Mucosa of descending colon (tissue), 3 donors: ENCODE results near the gene MKNK2. TPM values are rescaled to one million over a fixed set of nuclear protein-coding genes. Genes with fewer than 3 reads are reported as not detected.

ENCODE experiments used
- ATAC-seq: fragments of 200-7000 bp; cut with Tn5 transposase; one replicate; pipeline ENCODE4 v1.9.1; 2020; ENCODE audit warnings: mild to moderate bottlenecking, moderate library complexity
- DNase-seq, 3 donors: peaks; one replicate each; pipeline ENCODE4 v3.0.0-alpha.2; 2020
- H3K36me3 ChIP-seq: fragments of 200-600 bp; one replicate; pipeline ENCODE4 v1.8.0; 2021; ENCODE audit warnings: low read depth, mild to moderate bottlenecking
- H3K4me1 ChIP-seq: fragments of 200-600 bp; one replicate; pipeline ENCODE4 v1.8.0; 2021; ENCODE audit warnings: low read depth, mild to moderate bottlenecking
- H3K4me3 ChIP-seq: fragments of 200-600 bp; one replicate; pipeline ENCODE4 v1.8.0; 2021; ENCODE audit warnings: mild to moderate bottlenecking
- H3K9me3 ChIP-seq: fragments of 200-600 bp; one replicate; pipeline ENCODE4 v1.8.0; 2021; ENCODE audit warnings: mild to moderate bottlenecking
- CTCF ChIP-seq: fragments of 200-600 bp; IDR thresholded peaks from one replicate; pipeline ENCODE4 v1.8.0; 2022; ENCODE audit warnings: antibody characterized with exemption, mild to moderate bottlenecking
- intact Hi-C, 2 donors: fragments of 100-400 bp; cut with DNase I in 1 of 2; cut with micrococcal nuclease in 1 of 2; formaldehyde crosslinking; loops; one replicate each; pipeline versions ENCODE4 v1.11.0 to v1.11.1; 2022; cut with DNase I, micrococcal nuclease
- total RNA-seq, 3 donors: library from RNA; stranded (reverse); fragmentation: NEBNext Ultra II Directional in 2 of 3; extraction: Animal tissue kit (Norgen Biotek cat#: 25700) in 2 of 3; gene quantifications; one replicate each; pipeline versions ENCODE4 v1.2.1 to v1.2.4, GENCODE V29; 2021 to 2023
- donor health status: DM: no; HTN: no; CAD: no; lungs with moderate emphysema.
- donor health status: DM: no; HTN: no; CAD: no.
- donor health status: DM: no; HTN: yes; CAD: no.

MKNK2 gene
- total RNA-seq, 3 donors from 2014 or later: 252 to 330 (median 304) TPM

- intact Hi-C loops: no loop called here
- Histone ChIP-seq H3K4me1 (no peaks in the 10 kb centered on the region), H3K36me3 (peaks cover 3% of the 10 kb centered on the region), H3K9me3 (no peaks in the 10 kb centered on the region), H3K4me3 (no peak overlapping the region)
- no peak for TF ChIP-seq CTCF
- no peak for ATAC-seq
- no peak for DNase-seq
Observed at GRCh38 chr19:2003874-2004273, 47.2 kb downstream of the MKNK2 start.

- H3K4me1 ChIP-seq: no peaks in the 10 kb centered on the region
- no peak for TF ChIP-seq CTCF
- no peak for ATAC-seq
- peaks cover 3% of the 10 kb centered on the region for H3K36me3 ChIP-seq
- no peaks in the 10 kb centered on the region for H3K9me3 ChIP-seq
- DNase-seq: no peak
- H3K4me3 ChIP-seq: no peak overlapping the region
- intact Hi-C loops: no loop called here
Observed at GRCh38 chr19:1999856-2000515, 51.1 kb downstream of the MKNK2 start.

GRCh38 chr19:1998712-1999708 is 52.0 kb downstream of the MKNK2 start:
- H3K36me3 ChIP-seq: peaks cover 3% of the 10 kb centered on the region
- no peaks in the 10 kb centered on the region for H3K4me1 ChIP-seq
- ATAC-seq (no peak), DNase-seq (no peak)
- H3K9me3 ChIP-seq: no peaks in the 10 kb centered on the region
- TF ChIP-seq CTCF: no peak
- no peak overlapping the region for H3K4me3 ChIP-seq
- intact Hi-C loops: no loop called here

- ATAC-seq: no peak
Observed at GRCh38 chr19:1997353-1998233, 53.5 kb downstream of the MKNK2 start.

More at GRCh38 chr19:1997353-1998233, 53.5 kb downstream of the MKNK2 start:
- no peaks in the 10 kb centered on the region for H3K4me1 ChIP-seq
- intact Hi-C loops: no loop called here
- no peak overlapping the region for H3K4me3 ChIP-seq
- no peak for DNase-seq
- peaks cover 3% of the 10 kb centered on the region for H3K36me3 ChIP-seq
- TF ChIP-seq CTCF: no peak
- H3K9me3 ChIP-seq: no peaks in the 10 kb centered on the region
